ENCODE measurements around the gene CUBN. TPM values are rescaled to one million over a fixed set of nuclear protein-coding genes. Genes with fewer than 3 reads are reported as not detected.

The CUBN gene
- total and polyA plus RNA-seq, 9 of the 15 experiments (the other 6 are each of a cell fraction or from before 2014, with no cell fraction given), result 0.04 to 0.33 (median 0.09) TPM

GRCh38 chr10:17026686-17027485 lies 102.7 kb downstream of the CUBN start:
- in situ Hi-C loops (cut with MboI) (no loop called here), intact Hi-C loops (cut with micrococcal nuclease) (loop anchor here (5.0 kb wide), 1 partner anchor 90 kb away; no protein-coding TSS in a partner anchor)
- ATAC-seq (no peak), FAIRE-seq (no peak), DNase-seq (ENCODE audit: extremely low read depth in 1 of 4, low spot score in 3 of 4) (no peak)
- Histone ChIP-seq H3K9ac (ENCODE audit: insufficient read depth in 1 of 2, low read depth in 2 of 2, low read length in 2 of 2) (no peak overlapping the region), H3K9me3 (replicated peaks; ENCODE audit: control insufficient read depth, insufficient read depth, low read depth, low read length) (no peaks in the 10 kb centered on the region), H3K4me2 (ENCODE audit: insufficient read depth, low read length) (no peak overlapping the region), H3K9me1 (ENCODE audit: control insufficient read depth, insufficient read depth, low read length) (no peaks in the 10 kb centered on the region), H3K79me2 (ENCODE audit: control insufficient read depth, insufficient read depth, low read length) (no peaks in the 10 kb centered on the region), H3K27me3 (ENCODE audit: control insufficient read depth in 2 of 2, insufficient read depth in 2 of 2, low read length in 2 of 2) (no peaks in the 10 kb centered on the region), H3K4me1 (replicated peaks in 1 of 2; ENCODE audit: control insufficient read depth in 2 of 2, insufficient read depth in 2 of 2, low read length in 2 of 2) (peaks cover 4 to 31% of the 10 kb centered on the region in 2 experiments; a peak in 4 of 5 replicates), H3K27ac (ENCODE audit: extremely low read depth, low read depth, low read length) (no peak overlapping the region), H3K4me3 (no peak overlapping the region), H4K20me1 (replicated peaks; ENCODE audit: control insufficient read depth, insufficient read depth, low read length) (no peaks in the 10 kb centered on the region), H2AFZ (ENCODE audit: low read depth, low read length) (no peak overlapping the region), H3K36me3 (ENCODE audit: control insufficient read depth, insufficient read depth, low read length) (no peaks in the 10 kb centered on the region)
- CTCF ChIA-PET (ENCODE audit: low intra/inter-chr PET ratio), result no interaction called here
- WGBS (ENCODE audit: insufficient coverage, low coverage, missing lambda C conversion rate), result 79% methylated on average over 6 of the region's 6 CpGs
- POLR2A ChIA-PET, result no interaction called here
- BruUV-seq (replicated peaks), result no TSS peak
- peak in 1 of 3 experiments; percentile 36 for TF ChIP-seq YY1 (IDR thresholded peaks at IDR 0.05; ENCODE audit: borderline replicate concordance in 1 of 3, control insufficient read depth in 1 of 3, extremely low read depth in 1 of 3, insufficient read depth in 3 of 3, insufficient read length in 1 of 3, insufficient replicate concordance in 2 of 3, low read depth in 1 of 3, low read length in 2 of 3)
- 0 out of 2 replicates have a peak, but pooled peaks have one; percentile 18 for TF ChIP-seq PTRF (tag; IDR thresholded peaks at IDR 0.05)
- no peak for TF ChIP-seq HDAC3 (IDR thresholded peaks at IDR 0.05; ENCODE audit: borderline replicate concordance, partially characterized antibody)
- TF ChIP-seq, protein P1, sequence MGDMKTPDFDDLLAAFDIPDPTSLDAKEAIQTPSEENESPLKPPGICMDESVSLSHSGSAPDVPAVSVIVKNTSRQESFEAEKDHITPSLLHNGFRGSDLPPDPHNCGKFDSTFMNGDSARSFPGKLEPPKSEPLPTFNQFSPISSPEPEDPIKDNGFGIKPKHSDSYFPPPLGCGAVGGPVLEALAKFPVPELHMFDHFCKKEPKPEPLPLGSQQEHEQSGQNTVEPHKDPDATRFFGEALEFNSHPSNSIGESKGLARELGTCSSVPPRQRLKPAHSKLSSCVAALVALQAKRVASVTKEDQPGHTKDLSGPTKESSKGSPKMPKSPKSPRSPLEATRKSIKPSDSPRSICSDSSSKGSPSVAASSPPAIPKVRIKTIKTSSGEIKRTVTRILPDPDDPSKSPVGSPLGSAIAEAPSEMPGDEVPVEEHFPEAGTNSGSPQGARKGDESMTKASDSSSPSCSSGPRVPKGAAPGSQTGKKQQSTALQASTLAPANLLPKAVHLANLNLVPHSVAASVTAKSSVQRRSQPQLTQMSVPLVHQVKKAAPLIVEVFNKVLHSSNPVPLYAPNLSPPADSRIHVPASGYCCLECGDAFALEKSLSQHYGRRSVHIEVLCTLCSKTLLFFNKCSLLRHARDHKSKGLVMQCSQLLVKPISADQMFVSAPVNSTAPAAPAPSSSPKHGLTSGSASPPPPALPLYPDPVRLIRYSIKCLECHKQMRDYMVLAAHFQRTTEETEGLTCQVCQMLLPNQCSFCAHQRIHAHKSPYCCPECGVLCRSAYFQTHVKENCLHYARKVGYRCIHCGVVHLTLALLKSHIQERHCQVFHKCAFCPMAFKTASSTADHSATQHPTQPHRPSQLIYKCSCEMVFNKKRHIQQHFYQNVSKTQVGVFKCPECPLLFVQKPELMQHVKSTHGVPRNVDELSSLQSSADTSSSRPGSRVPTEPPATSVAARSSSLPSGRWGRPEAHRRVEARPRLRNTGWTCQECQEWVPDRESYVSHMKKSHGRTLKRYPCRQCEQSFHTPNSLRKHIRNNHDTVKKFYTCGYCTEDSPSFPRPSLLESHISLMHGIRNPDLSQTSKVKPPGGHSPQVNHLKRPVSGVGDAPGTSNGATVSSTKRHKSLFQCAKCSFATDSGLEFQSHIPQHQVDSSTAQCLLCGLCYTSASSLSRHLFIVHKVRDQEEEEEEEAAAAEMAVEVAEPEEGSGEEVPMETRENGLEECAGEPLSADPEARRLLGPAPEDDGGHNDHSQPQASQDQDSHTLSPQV (IDR thresholded peaks at IDR 0.05), result peak; percentile 77
- TF ChIP-seq ZNF197 (CRISPR knock-in tag; IDR thresholded peaks at IDR 0.05; ENCODE audit: low read depth), result no peak
- no peak for TF ChIP-seq GTF2A2 (tag; IDR thresholded peaks at IDR 0.05)
- peak; percentile 54; the same call in 1 of the 2 replicates for TF ChIP-seq ZNF175 (CRISPR knock-in tag; IDR thresholded peaks at IDR 0.05; ENCODE audit: low read depth)
- TF ChIP-seq E2F6 (IDR thresholded peaks at IDR 0.05; ENCODE audit: borderline replicate concordance in 1 of 2, extremely low read depth in 1 of 2, insufficient read depth in 1 of 2, insufficient read length in 1 of 2, low read depth in 1 of 2, low read length in 1 of 2, poor library complexity in 1 of 2, severe bottlenecking in 1 of 2), result peak in 1 of 2 experiments; percentile 26
- peak; percentile 55; the same call in 1 of the 2 replicates for TF ChIP-seq DDX20 (tag; IDR thresholded peaks at IDR 0.05; ENCODE audit: low read depth)
- no peak for TF ChIP-seq CREM (IDR thresholded peaks at IDR 0.05; ENCODE audit: low read depth)
- TF ChIP-seq PYGO2 (tag; IDR thresholded peaks at IDR 0.05), result no peak
- no peak for TF ChIP-seq RHOXF2B (CRISPR knock-in tag; conservative IDR thresholded peaks at IDR 0.05)
- no peak for TF ChIP-seq NR2C1 (IDR thresholded peaks at IDR 0.05)
- TF ChIP-seq NR2C1 (tag; IDR thresholded peaks at IDR 0.05), result 0 out of 2 replicates have a peak, but pooled peaks have one; percentile 26
- TF ChIP-seq ZNF274 (IDR thresholded peaks at IDR 0.05; ENCODE audit: borderline replicate concordance, low read depth, low read length), result no peak

Data from K562 (cell line).